NT2/D1 (cell line): ENCODE data around the gene NRIP1.

Experiments used
- SUZ12 ChIP-seq: IDR thresholded peaks from 2 replicates; pipeline ENCODE4 v1.6.1; 2011; ENCODE audit not compliant: insufficient read length, insufficient read depth; ENCODE audit errors: extremely low read depth
- YY1 ChIP-seq: IDR thresholded peaks from 2 replicates; pipeline ENCODE4 v1.6.1; 2011; ENCODE audit not compliant: insufficient read length, insufficient read depth
- ZNF274 ChIP-seq: IDR thresholded peaks from 2 replicates; pipeline ENCODE4 v1.6.1; 2011; ENCODE audit warnings: mild to moderate bottlenecking, low read depth, low read length

DNA sequence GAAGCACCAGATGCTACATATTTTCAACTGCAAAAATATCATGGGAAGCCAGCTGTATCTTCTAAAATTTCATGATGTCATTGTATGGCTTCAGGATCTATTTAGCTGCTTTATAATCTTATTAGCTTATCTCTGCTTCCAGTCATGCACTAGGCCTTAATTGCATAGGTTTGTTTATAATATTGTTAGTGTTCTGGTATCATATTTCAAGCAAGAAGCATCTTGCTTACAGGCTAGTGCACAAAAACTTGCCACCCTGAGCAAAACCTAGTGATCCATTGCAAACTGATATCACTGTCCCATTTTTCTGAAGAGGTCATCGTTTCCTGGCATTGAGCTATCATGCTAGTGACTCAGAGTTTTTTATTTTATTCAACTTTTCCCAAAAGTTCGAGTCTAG lies 15.7 kb upstream of the NRIP1 start:
- no peak for TF ChIP-seq SUZ12
- TF ChIP-seq YY1 = no peak
- TF ChIP-seq ZNF274 = no peak
